PC-9 (cell line): ENCODE data around the gene GNA12.

Source experiments
- EZH2 ChIP-seq: fragments of 200-600 bp; sonication (generic); IDR thresholded peaks from 2 replicates; pipeline ENCODE4 v1.8.0; 2017; ENCODE audit warnings: antibody characterized with exemption, low read depth
- TF ChIP-seq, protein P1 (sequence below): fragments of 200-600 bp; sonication (generic); conservative IDR thresholded peaks from 2 replicates; pipeline ENCODE4 v1.6.1; 2017; ENCODE audit warnings: mixed run types, antibody characterized with exemption, mild to moderate bottlenecking, moderate library complexity

DNA sequence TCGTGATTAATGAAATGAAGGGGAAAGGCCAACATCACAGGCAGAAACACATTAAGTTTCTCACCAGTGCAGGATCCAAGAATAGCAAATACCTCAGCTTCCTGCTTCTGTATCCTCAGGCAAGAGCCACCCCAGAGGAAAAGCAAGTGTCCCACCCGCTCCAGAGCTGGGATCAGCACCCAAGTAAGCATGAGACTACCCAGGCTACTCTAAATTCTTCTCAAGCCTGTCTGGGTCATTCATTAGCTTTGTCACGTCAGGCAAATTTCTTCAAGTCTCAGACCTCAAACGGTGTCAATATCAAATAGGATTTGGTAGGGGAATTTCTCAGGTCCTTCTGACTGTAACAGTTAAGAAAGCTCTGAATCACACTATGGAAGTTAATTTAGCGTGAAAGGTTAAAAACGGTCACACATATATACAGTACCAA is 59.0 kb downstream of the GNA12 start:
- TF ChIP-seq EZH2: no peak
- TF ChIP-seq, protein P1, sequence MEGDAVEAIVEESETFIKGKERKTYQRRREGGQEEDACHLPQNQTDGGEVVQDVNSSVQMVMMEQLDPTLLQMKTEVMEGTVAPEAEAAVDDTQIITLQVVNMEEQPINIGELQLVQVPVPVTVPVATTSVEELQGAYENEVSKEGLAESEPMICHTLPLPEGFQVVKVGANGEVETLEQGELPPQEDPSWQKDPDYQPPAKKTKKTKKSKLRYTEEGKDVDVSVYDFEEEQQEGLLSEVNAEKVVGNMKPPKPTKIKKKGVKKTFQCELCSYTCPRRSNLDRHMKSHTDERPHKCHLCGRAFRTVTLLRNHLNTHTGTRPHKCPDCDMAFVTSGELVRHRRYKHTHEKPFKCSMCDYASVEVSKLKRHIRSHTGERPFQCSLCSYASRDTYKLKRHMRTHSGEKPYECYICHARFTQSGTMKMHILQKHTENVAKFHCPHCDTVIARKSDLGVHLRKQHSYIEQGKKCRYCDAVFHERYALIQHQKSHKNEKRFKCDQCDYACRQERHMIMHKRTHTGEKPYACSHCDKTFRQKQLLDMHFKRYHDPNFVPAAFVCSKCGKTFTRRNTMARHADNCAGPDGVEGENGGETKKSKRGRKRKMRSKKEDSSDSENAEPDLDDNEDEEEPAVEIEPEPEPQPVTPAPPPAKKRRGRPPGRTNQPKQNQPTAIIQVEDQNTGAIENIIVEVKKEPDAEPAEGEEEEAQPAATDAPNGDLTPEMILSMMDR: no peak
